ENCODE data around the gene COQ8B. TPM values are rescaled to one million over a fixed set of nuclear protein-coding genes. Genes with fewer than 3 reads are reported as not detected.
A peak's percentile ranks its signal among the peaks of the same experiment; 100 is the strongest.

Gene COQ8B
- total RNA-seq, 1 donor from 2014 or later: 33.3 TPM

DNA sequence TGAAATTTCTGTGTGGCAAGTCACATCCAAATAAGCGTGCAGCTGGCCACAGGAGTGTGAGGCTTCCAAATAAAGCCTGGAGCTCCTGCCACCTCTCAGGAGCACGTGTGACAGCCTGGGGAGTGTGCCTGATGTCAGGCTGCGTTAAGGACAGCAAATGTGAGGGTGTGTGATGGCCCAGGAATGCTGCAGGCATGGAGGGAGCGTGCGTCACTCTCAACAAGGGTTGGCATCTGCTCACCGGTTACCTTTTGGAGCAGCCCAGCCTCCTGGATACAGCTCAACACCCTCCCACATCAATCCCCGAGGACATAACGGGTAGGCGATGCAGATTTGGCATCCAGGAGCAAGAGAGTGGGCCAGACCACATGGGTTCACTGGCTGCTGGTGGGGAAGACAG lies 45.3 kb downstream of the COQ8B start:
- Histone ChIP-seq H3K27me3 (no peaks in the 10 kb centered on the region), H3K27ac (no peak overlapping the region), H3K36me3 (peaks cover 88 to 95% of the 10 kb centered on the region in 2 donors), H3K4me1 (no peaks in the 10 kb centered on the region), H3K4me3 (no peak overlapping the region), H3K9me3 (no peaks in the 10 kb centered on the region)
- TF ChIP-seq, protein P1, sequence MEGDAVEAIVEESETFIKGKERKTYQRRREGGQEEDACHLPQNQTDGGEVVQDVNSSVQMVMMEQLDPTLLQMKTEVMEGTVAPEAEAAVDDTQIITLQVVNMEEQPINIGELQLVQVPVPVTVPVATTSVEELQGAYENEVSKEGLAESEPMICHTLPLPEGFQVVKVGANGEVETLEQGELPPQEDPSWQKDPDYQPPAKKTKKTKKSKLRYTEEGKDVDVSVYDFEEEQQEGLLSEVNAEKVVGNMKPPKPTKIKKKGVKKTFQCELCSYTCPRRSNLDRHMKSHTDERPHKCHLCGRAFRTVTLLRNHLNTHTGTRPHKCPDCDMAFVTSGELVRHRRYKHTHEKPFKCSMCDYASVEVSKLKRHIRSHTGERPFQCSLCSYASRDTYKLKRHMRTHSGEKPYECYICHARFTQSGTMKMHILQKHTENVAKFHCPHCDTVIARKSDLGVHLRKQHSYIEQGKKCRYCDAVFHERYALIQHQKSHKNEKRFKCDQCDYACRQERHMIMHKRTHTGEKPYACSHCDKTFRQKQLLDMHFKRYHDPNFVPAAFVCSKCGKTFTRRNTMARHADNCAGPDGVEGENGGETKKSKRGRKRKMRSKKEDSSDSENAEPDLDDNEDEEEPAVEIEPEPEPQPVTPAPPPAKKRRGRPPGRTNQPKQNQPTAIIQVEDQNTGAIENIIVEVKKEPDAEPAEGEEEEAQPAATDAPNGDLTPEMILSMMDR (IDR thresholded peaks at IDR 0.05): no peak
- intact Hi-C loops (cut with DNase I): no loop called here
- DNase-seq (ENCODE audit: low spot score in 2 of 2): no peak

DNA sequence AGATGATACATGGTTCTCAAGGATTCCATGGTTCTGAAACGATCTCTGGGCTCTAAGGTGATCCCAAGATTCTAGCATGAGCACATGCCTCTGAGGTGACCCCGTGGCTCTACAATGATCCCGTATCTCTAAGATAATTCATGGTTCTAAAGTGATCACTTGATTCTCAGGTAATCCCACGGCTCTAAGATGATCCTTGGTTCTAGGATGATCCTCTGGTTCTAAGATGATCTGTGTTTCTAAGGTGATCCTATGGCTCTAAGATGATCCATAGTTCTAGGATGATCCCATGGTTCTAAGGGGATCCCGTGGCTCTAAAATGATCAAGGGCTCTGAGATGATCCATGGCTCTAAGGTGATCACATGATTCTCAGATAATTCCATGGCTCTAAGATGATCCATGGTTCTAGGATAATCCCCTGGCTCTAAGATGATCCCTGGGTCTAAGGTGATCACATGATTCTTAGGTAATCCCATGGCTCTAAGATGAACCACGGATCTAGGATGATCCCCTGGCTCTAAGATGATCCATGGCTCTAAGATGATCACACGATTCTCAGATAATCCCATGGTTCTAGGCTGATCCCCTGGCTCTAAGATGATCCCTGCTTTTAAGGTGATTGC lies 47.6 kb downstream of the COQ8B start:
- intact Hi-C loops (cut with DNase I): loop anchor here (10.0 kb wide), 1 partner anchor 596 kb away; the partner anchor contains the start of gene HNRNPUL1
- Histone ChIP-seq H3K36me3 (peaks cover 66 to 74% of the 10 kb centered on the region in 2 donors), H3K9me3 (no peaks in the 10 kb centered on the region), H3K27me3 (no peaks in the 10 kb centered on the region), H3K27ac (no peak overlapping the region), H3K4me3 (no peak overlapping the region), H3K4me1 (peaks cover 0 to 4% of the 10 kb centered on the region in 2 donors)
- no peak for DNase-seq (ENCODE audit: low spot score in 2 of 2)
- TF ChIP-seq, protein P1 (IDR thresholded peaks at IDR 0.05): no peak

DNA sequence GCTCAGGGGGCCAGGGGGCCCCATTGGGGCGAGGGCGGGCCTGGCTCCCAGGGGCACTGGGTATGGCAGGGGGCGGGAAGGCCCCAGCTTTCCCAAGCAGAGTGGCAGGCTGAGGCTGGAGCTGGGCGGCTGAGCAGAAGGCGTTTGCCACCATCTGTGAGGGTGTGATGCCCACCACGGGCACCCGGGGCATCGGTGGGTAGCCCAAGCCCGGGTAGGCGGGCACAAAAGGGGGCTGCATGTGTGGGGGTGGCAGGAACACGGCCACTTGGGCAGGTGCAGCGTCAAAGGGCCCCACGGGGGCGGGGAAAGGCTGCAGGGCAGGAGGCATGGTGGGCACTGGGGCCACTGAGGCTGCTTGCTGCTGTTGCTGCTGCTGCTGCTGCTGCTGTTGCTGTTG lies 49.1 kb downstream of the COQ8B start:
- no peak for DNase-seq (ENCODE audit: low spot score in 2 of 2)
- H3K27me3 ChIP-seq: no peaks in the 10 kb centered on the region
- intact Hi-C loops (cut with DNase I): loop anchor here (10.0 kb wide), 1 partner anchor 597 kb away; the partner anchor contains the start of gene HNRNPUL1
- H3K4me1 ChIP-seq: peaks cover 3 to 13% of the 10 kb centered on the region in 2 donors
- TF ChIP-seq, protein P1 (IDR thresholded peaks at IDR 0.05): no peak
- H3K9me3 ChIP-seq: no peaks in the 10 kb centered on the region
- no peak overlapping the region for H3K27ac ChIP-seq
- H3K4me3 ChIP-seq: no peak overlapping the region
- peaks cover 51 to 59% of the 10 kb centered on the region in 2 donors for H3K36me3 ChIP-seq

DNA sequence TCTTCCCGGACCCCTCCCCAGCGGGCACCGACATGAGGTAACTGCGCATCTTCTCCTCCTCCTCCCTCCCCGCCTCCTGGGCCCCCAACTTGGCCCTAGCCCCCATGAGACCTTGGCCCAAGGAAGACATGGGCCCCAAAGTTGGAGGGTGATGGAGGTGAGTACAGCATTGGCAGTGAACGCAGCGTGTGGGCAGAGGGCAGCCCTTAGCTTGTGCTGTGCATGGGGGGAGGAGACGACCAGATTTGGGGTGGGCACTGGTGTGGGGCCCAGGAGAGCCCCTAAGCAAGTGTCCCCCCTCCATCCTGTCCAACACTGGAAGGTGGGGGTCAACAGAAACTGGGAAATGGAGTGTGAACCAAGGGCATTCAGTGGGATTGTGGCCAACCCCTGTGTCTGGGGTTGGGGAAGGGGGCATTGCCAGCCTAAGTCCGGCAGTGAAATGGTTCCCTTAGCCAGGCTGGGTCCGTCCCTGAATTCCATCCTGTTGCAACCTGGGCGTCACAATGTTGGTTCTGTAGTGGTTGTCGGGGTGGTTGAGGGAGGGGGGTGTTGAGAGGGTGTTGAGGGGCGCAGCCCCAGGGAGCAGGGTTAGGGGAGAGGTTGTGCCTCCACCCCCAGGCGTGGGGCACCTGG lies 49.8 kb downstream of the COQ8B start:
- no peaks in the 10 kb centered on the region for H3K27me3 ChIP-seq
- TF ChIP-seq, protein P1 (IDR thresholded peaks at IDR 0.05): no peak
- peak overlapping the region; percentile 65 to 69 for H3K27ac ChIP-seq

DNA sequence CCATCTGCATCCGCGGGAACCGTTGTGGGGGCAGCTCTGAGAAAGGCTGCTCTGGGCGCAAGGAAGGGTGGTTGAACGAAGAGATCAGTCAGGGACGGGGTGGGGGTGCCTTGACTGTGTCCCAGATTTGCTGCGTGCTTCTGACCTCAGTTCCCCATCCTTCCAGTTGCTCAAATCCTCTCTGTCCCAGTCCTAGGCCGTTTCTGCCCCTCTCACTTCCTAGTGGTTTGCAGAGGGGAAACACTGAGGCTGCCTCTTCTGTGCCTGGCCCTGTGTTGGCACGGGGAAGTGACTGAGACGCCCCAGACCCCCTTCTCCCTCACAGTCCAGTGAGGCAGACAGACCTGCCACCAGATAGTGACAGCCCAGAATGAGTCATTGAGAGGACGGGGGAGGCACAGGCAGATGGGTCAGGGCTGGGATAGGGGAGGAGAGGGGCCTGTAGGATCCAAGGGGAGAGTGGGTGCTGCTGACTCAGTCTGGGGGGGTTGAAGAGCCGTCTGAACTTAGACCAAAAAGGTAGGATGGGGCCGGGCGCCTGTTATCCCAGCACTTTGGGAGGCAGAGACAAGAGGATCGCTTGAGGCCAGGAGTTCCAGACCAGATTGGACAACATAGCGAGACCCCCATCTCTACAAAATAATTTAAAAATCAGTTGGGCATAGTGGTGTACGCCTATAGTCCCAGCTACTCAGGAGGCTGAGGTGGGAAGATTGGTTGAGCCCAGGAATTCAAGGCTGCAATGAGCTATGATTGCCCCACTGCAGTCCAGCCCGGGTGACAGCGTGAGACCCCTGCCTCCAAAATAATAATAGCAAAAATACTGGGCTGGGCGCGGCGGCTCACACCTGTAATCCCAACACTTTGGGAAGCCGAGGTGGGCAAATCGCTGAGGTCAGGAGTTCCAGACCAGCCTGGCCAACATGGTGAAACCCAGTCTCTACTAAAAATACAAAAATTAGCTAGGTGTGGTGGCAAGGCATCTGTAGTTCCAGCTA lies 52.7 kb downstream of the COQ8B start:
- H3K4me3 ChIP-seq: peak overlapping the region; percentile 64 to 77
- no peaks in the 10 kb centered on the region for H3K9me3 ChIP-seq
- peaks cover 3 to 13% of the 10 kb centered on the region in 2 donors for H3K4me1 ChIP-seq
- TF ChIP-seq, protein P1 (IDR thresholded peaks at IDR 0.05): no peak
- DNase-seq (ENCODE audit: low spot score in 2 of 2): no peak
- H3K27me3 ChIP-seq: no peaks in the 10 kb centered on the region
- H3K36me3 ChIP-seq: peaks cover 15 to 23% of the 10 kb centered on the region in 2 donors
- intact Hi-C loops (cut with DNase I): loop anchor here (1.0 to 10.0 kb wide), 7 partner anchors 26 to 601 kb away; partner anchors contain the start of genes ACTMAP, COQ8B, EGLN2 and HNRNPUL1
- H3K27ac ChIP-seq: peak overlapping the region; percentile 80 to 84

More for the DNA sequence above, 49.8 kb downstream of the COQ8B start:
- Histone ChIP-seq H3K4me3 (no peak overlapping the region), H3K36me3 (peaks cover 45 to 52% of the 10 kb centered on the region in 2 donors), H3K9me3 (no peaks in the 10 kb centered on the region), H3K4me1 (peaks cover 3 to 13% of the 10 kb centered on the region in 2 donors)
- intact Hi-C loops (cut with DNase I): loop anchor here (10.0 kb wide), 1 partner anchor 598 kb away; the partner anchor contains the start of gene HNRNPUL1
- DNase-seq (ENCODE audit: low spot score in 2 of 2): no peak
